GM12865 (cell line): Measurements from ENCODE around the gene PRKAR1B.

ENCODE experiments used
- DNase-seq: peaks from one replicate; pipeline ENCODE4 v3.0.0; 2010; ENCODE audit warnings: low read depth
- H3K4me3 ChIP-seq: 2 replicates; pipeline ENCODE4 v1.5.1; 2011; ENCODE audit warnings: mild to moderate bottlenecking, low read depth, low read length, control low read depth
- TF ChIP-seq, protein P1 (sequence below): IDR thresholded peaks from 2 replicates; pipeline ENCODE4 v1.5.1; 2011; ENCODE audit warnings: low read length, control low read depth, low read depth, inconsistent platforms; ENCODE audit not compliant: insufficient read depth; ENCODE audit errors: missing control alignments

The PRKAR1B gene

GRCh38 chr7:668139-668931 lies 58.7 kb downstream of the PRKAR1B start:
- DNase-seq = no peak
- no peak overlapping the region for H3K4me3 ChIP-seq
- TF ChIP-seq, protein P1, sequence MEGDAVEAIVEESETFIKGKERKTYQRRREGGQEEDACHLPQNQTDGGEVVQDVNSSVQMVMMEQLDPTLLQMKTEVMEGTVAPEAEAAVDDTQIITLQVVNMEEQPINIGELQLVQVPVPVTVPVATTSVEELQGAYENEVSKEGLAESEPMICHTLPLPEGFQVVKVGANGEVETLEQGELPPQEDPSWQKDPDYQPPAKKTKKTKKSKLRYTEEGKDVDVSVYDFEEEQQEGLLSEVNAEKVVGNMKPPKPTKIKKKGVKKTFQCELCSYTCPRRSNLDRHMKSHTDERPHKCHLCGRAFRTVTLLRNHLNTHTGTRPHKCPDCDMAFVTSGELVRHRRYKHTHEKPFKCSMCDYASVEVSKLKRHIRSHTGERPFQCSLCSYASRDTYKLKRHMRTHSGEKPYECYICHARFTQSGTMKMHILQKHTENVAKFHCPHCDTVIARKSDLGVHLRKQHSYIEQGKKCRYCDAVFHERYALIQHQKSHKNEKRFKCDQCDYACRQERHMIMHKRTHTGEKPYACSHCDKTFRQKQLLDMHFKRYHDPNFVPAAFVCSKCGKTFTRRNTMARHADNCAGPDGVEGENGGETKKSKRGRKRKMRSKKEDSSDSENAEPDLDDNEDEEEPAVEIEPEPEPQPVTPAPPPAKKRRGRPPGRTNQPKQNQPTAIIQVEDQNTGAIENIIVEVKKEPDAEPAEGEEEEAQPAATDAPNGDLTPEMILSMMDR = no peak

DNA sequence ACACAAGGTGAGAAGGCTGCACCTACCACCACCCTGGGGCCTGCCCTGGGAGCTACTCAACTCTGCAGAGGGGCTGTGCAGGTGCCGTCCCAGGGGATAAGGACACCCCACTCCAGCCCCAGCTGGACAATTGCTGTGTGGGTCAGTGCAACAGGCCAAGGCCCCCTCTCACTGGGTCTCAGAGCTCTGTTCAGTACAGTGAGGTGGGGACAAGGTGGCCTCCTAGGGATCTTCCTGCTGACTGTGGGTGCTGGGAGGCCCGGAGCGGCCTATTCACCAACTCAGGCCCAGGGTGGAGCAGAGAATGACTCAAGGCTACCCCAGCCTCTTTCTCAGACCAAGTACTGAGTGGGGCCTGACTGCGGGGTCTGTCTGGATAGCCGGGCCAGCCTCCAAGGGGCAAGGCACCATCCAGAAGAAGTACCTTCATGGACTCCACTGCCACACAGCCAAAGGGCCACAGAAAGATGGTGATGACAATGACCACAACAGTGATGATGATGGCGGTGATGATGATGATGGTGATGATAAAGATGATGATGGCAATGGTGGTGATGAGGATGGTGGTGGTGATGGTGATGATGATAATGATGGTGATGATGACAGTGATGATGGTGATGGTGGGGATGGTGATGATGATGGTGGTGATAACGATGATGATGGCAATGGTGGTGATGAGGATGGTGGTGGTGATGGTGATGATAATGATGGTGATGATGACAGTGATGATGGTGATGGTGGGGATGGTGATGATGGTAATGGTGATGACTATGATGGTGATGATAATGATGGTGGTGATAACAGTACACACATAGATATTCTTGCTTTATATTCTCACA lies 60.4 kb downstream of the PRKAR1B start:
- TF ChIP-seq, protein P1 = no peak
- DNase-seq = no peak
- no peak overlapping the region for H3K4me3 ChIP-seq

- no peak for DNase-seq
- TF ChIP-seq, protein P1 = no peak
- no peak overlapping the region for H3K4me3 ChIP-seq
These were observed 61.2 kb downstream of the PRKAR1B start for GRCh38 chr7:665736-666453.

GRCh38 chr7:664997-665735 lies 61.9 kb downstream of the PRKAR1B start:
- TF ChIP-seq, protein P1 = no peak
- DNase-seq = no peak
- no peak overlapping the region for H3K4me3 ChIP-seq

- TF ChIP-seq, protein P1 = no peak
- no peak for DNase-seq
These were observed 62.7 kb downstream of the PRKAR1B start for GRCh38 chr7:664402-664775.

GRCh38 chr7:662576-662975 lies 64.5 kb downstream of the PRKAR1B start:
- no peak for DNase-seq
- H3K4me3 ChIP-seq = no peak overlapping the region
- TF ChIP-seq, protein P1 = no peak

More at GRCh38 chr7:664402-664775, 62.7 kb downstream of the PRKAR1B start:
- H3K4me3 ChIP-seq = no peak overlapping the region
